Body of pancreas (tissue), 4 donors: ENCODE results near the gene S1PR2.

Source experiments
- POLR2A ChIP-seq, 3 donors: fragments of 450-650 bp; IDR thresholded peaks; one replicate each; pipeline ENCODE4 v1.6.1; 2016; ENCODE audit warnings: antibody characterized with exemption in 3 of 3, mild to moderate bottlenecking in 2 of 3
- TF ChIP-seq, protein P1 (sequence below), 7 experiments: fragments of 450-650 bp in 4 of 7; fragments of 200-600 bp in 3 of 7; sonication (generic) in 3 of 7; IDR thresholded peaks; one replicate each; pipeline ENCODE4 v1.5.1; 2016 to 2019; ENCODE audit warnings: antibody characterized with exemption in 7 of 7

DNA sequence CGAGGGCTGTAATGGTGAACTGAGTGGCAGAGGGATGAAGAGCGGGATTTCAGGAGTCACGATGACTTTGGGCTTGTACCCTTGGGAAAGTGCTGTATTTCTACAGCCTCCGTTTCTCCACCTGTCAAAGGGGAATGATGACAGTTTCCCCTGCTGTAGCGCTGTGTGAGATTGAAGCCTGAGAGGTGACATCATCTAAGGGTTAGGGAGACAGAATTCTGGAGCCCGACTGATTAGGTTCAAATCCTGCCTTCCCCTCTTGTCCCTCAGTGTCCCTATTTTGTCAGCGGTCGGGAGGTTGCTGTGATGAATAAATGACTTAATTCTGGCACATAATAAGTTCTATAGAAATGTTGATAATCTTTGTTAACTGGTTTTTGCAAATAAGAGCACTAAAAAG lies 21.6 kb upstream of the S1PR2 start:
- TF ChIP-seq, protein P1, sequence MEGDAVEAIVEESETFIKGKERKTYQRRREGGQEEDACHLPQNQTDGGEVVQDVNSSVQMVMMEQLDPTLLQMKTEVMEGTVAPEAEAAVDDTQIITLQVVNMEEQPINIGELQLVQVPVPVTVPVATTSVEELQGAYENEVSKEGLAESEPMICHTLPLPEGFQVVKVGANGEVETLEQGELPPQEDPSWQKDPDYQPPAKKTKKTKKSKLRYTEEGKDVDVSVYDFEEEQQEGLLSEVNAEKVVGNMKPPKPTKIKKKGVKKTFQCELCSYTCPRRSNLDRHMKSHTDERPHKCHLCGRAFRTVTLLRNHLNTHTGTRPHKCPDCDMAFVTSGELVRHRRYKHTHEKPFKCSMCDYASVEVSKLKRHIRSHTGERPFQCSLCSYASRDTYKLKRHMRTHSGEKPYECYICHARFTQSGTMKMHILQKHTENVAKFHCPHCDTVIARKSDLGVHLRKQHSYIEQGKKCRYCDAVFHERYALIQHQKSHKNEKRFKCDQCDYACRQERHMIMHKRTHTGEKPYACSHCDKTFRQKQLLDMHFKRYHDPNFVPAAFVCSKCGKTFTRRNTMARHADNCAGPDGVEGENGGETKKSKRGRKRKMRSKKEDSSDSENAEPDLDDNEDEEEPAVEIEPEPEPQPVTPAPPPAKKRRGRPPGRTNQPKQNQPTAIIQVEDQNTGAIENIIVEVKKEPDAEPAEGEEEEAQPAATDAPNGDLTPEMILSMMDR (IDR thresholded peaks at IDR 0.05), result no peak
- TF ChIP-seq POLR2A (IDR thresholded peaks at IDR 0.05), result no peak
